ENCODE results near the gene SORL1. TPM values are rescaled to one million over a fixed set of nuclear protein-coding genes. Genes with fewer than 3 reads are reported as not detected.

SORL1 gene
- total RNA-seq, 1 experiment from 2014 or later = 68.3 TPM

DNA sequence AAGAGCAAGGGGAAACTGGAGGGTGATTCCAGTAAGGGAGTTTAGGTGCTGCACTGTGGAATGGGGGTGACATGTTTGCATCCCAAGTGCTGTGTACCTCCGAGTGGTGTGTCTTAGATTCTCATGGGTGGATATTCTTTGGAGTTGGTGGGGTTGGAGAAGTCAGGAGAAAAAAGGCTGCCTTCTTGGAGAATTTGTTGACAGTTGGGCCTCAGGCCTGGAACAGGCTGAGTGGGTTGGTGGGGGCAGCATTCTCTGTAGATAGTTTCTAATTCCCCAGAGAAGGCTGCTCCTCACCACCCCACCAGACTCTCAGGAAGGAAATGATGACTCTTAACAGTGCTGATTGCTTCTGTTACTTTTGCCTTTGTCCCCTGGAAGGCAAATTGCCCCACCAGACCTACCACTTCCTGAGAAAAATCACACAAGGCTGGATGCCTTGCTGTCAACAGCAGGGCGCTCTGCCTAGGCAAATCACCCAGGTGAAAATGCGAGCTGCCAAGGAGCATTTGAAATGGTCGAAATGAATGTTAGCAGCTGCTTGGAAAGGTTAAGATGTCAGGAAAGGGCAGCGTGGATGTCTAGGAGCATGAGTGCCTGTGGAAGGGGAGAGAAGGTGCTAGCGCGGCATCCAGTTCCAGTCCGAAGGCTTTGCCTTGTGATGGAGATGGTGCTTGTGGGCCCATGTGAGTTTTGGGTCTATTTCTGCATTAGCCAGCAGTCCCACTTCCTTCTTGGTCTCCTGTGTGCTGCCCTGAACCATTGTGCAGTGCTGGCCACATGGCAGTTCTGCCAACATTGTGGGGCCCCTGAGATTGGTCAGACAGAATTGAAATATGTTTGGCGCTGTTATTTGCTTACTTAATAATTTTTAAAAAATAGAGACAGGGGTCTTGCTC is 30.4 kb downstream of the SORL1 start:
- no peak overlapping the region for H2AFZ ChIP-seq (ENCODE audit: low read length)
- no peak overlapping the region for H3T11ph ChIP-seq (ENCODE audit: low read length)
- no peak overlapping the region for H3K9ac ChIP-seq (ENCODE audit: extremely low read depth, insufficient read length, low read length)
- H4K8ac ChIP-seq (replicated peaks; ENCODE audit: insufficient read length, low read depth, low read length) = no peak overlapping the region
- no peak overlapping the region; a peak in 1 of 5 replicates for H3K4me3 Mint-ChIP-seq
- no peak overlapping the region for H3K23ac ChIP-seq (ENCODE audit: insufficient read length, low read depth, low read length)
- no peak overlapping the region for H2BK12ac ChIP-seq (ENCODE audit: insufficient read length, low read depth, low read length)
- no peak overlapping the region for H2BK20ac ChIP-seq (ENCODE audit: low read depth, low read length, poor library complexity, severe bottlenecking)
- no peak overlapping the region for H3K4me2 ChIP-seq (ENCODE audit: insufficient read depth, insufficient read length, low read length)
- no peak overlapping the region for H4K91ac ChIP-seq (ENCODE audit: insufficient read length, low read depth, low read length)
- WGBS (ENCODE audit: extremely low coverage, insufficient read length, low lambda C conversion rate) = no CpG with 5 or more reads among the region's 9 CpGs
- peaks cover 45 to 52% of the 10 kb centered on the region in 2 experiments for H3K4me1 Mint-ChIP-seq
- no peaks in the 10 kb centered on the region for H3K9me3 Mint-ChIP-seq
- H3K4ac ChIP-seq (ENCODE audit: low read depth, low read length) = no peak overlapping the region
- H3K9me3 ChIP-seq (ENCODE audit: control insufficient read depth, low read depth, low read length) = no peaks in the 10 kb centered on the region
- H4K5ac ChIP-seq (ENCODE audit: insufficient read length, low read depth, low read length) = no peak overlapping the region
- H3K27ac Mint-ChIP-seq = peak overlapping the region; percentile 5 to 60 (median 42); a peak in 6 of 7 replicates
- H3K36me3 Mint-ChIP-seq (ENCODE audit: insufficient read depth in 1 of 3, low read depth in 3 of 3) = peaks cover 24 to 36% (median 36%) of the 10 kb centered on the region in 3 experiments; a peak in 6 of 7 replicates
- H2BK15ac ChIP-seq (ENCODE audit: low read depth, low read length) = no peak overlapping the region
- H2AK5ac ChIP-seq (ENCODE audit: insufficient read length, low read length) = no peak overlapping the region
- H2BK5ac ChIP-seq (ENCODE audit: insufficient read length, low read length) = no peak overlapping the region
- H3K27me3 ChIP-seq (ENCODE audit: insufficient read depth, low read length) = no peaks in the 10 kb centered on the region
- no peaks in the 10 kb centered on the region for H4K20me1 ChIP-seq (ENCODE audit: control insufficient read depth, insufficient read depth, insufficient read length)
- H3K56ac ChIP-seq (ENCODE audit: insufficient read length, low read depth, low read length) = no peak overlapping the region
- no peak overlapping the region for H3K27ac ChIP-seq (ENCODE audit: insufficient read length, low read depth, low read length)
- TF ChIP-seq, protein P1, sequence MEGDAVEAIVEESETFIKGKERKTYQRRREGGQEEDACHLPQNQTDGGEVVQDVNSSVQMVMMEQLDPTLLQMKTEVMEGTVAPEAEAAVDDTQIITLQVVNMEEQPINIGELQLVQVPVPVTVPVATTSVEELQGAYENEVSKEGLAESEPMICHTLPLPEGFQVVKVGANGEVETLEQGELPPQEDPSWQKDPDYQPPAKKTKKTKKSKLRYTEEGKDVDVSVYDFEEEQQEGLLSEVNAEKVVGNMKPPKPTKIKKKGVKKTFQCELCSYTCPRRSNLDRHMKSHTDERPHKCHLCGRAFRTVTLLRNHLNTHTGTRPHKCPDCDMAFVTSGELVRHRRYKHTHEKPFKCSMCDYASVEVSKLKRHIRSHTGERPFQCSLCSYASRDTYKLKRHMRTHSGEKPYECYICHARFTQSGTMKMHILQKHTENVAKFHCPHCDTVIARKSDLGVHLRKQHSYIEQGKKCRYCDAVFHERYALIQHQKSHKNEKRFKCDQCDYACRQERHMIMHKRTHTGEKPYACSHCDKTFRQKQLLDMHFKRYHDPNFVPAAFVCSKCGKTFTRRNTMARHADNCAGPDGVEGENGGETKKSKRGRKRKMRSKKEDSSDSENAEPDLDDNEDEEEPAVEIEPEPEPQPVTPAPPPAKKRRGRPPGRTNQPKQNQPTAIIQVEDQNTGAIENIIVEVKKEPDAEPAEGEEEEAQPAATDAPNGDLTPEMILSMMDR (conservative IDR thresholded peaks at IDR 0.05) = no peak
- no peak overlapping the region; the same call in 1 of the 2 replicates for H3K14ac ChIP-seq (ENCODE audit: insufficient read depth, low read length)
- no peaks in the 10 kb centered on the region for H3K79me1 ChIP-seq (ENCODE audit: insufficient read depth, low read depth, low read length, poor library complexity, severe bottlenecking)
- no peaks in the 10 kb centered on the region for H3K27me3 Mint-ChIP-seq (ENCODE audit: low read depth)
- no peaks in the 10 kb centered on the region for H3K79me2 ChIP-seq (ENCODE audit: insufficient read depth, low read length)
- no peak for DNase-seq
- no peak overlapping the region for H2BK120ac ChIP-seq (ENCODE audit: low read depth, low read length, poor library complexity, severe bottlenecking)
- H3K18ac ChIP-seq (ENCODE audit: insufficient read length, low read depth, low read length) = no peak overlapping the region
- peaks cover 17% of the 10 kb centered on the region; the same call in 1 of the 2 replicates for H3K4me1 ChIP-seq (ENCODE audit: insufficient read depth, low read length)
- H3K23me2 ChIP-seq (ENCODE audit: insufficient read length, low read depth, low read length, poor library complexity, severe bottlenecking) = no peaks in the 10 kb centered on the region

Data from H9 (cell line).